Activated T-cell treated with anti-CD3 and anti-CD28 coated beads, Interleukin-2, amount 50 U/mL, for 72 hours (primary cell): ENCODE data around the gene CNKSR3. TPM values are rescaled to one million over a fixed set of nuclear protein-coding genes. Genes with fewer than 3 reads are reported as not detected.

Experiments
- ATAC-seq, 2 donors: fragments of 150-1000 bp; cut with Tn5 transposase; replicated peaks in 1 of 2; 2 replicates each; pipeline ENCODE4 v1.10.0; 2021; ENCODE audit warnings: moderate library complexity in 2 of 2, mild to moderate bottlenecking in 1 of 2
- DNase-seq, 2 donors: peaks; one replicate each; pipeline ENCODE4 v3.0.0; 2021 to 2022; ENCODE audit warnings: mixed read lengths in 1 of 2
- H3K27ac Mint-ChIP-seq: one replicate; pipeline ENCODE4 v1.8.0; 2022; ENCODE audit warnings: mild to moderate bottlenecking, moderate library complexity, mixed read lengths
- H3K27me3 Mint-ChIP-seq: one replicate; pipeline ENCODE4 v1.8.0; 2022; ENCODE audit warnings: low read depth, mixed read lengths
- H3K36me3 Mint-ChIP-seq, 2 donors: one replicate each; pipeline ENCODE4 v1.8.0; 2022; ENCODE audit warnings: mixed read lengths in 2 of 2, mild to moderate bottlenecking in 1 of 2; ENCODE audit not compliant: insufficient read depth in 2 of 2
- H3K4me1 Mint-ChIP-seq: one replicate; pipeline ENCODE4 v1.8.0; 2022; ENCODE audit warnings: low read depth, mixed read lengths
- H3K4me3 Mint-ChIP-seq, 2 donors: one replicate each; pipeline ENCODE4 v1.8.0; 2022; ENCODE audit warnings: mild to moderate bottlenecking in 2 of 2, mixed read lengths in 2 of 2, moderate library complexity in 2 of 2
- H3K9me3 Mint-ChIP-seq, 2 donors: one replicate each; pipeline ENCODE4 v1.8.0; 2022; ENCODE audit warnings: mixed read lengths in 2 of 2
- total RNA-seq, 2 donors: library from RNA; stranded (reverse); gene quantifications; one replicate each; pipeline ENCODE4 v1.2.3, GENCODE V29; 2022

CNKSR3 gene
- total RNA-seq, 2 donors from 2014 or later, result 0.07 to 0.12 TPM

- Mint-ChIP-seq H3K36me3 (no peaks in the 10 kb centered on the region), H3K4me1 (no peaks in the 10 kb centered on the region), H3K4me3 (no peak overlapping the region), H3K27me3 (no peaks in the 10 kb centered on the region), H3K27ac (no peak overlapping the region), H3K9me3 (no peaks in the 10 kb centered on the region)
- DNase-seq, result no peak
- ATAC-seq, result no peak
These were observed 27.2 kb upstream of the CNKSR3 start for GRCh38 chr6:154537511-154538325.

DNA sequence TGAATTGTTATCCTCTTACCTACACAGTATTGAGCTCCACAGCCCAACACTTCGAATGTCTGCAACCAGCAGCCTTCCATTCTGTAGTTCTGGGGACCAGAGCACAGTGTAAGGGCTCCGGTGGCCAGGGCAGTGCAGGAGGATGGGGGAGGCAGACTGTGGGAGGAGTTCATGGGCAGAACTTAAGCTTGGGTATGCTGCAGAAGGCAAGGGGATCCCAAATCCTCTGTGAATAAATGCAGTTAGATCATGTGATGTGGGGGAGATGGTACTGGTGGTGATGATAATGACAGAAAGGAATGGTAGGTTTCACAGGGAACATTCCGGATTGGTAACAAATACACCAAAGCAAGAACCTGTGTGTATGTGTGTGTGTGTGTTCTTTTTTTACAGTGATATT, 26.5 kb upstream of the CNKSR3 start:
- DNase-seq (no peak), ATAC-seq (no peak)
- Mint-ChIP-seq H3K4me3 (no peak overlapping the region), H3K36me3 (no peaks in the 10 kb centered on the region), H3K9me3 (no peaks in the 10 kb centered on the region), H3K27me3 (no peaks in the 10 kb centered on the region), H3K27ac (no peak overlapping the region), H3K4me1 (no peaks in the 10 kb centered on the region)

DNA sequence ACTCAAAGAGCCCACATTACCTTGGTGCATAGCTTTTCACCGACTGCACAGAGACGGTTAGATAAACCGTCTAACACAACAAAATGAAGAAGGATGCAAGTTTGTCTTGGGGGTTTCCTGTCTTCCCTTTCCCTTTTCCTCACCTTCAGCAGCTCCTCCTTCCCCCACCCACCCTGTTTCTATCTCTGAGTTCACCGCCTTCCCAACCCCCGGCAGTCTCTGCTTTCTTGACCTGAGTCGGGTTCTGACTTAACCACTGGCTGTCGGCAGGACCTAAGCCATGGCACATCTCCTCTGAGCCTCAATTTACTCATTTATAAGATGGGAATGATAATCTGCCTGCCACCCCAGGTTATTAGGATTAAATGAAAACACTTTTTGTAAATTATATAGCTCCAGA, 25.8 kb upstream of the CNKSR3 start:
- no peak for ATAC-seq

DNA sequence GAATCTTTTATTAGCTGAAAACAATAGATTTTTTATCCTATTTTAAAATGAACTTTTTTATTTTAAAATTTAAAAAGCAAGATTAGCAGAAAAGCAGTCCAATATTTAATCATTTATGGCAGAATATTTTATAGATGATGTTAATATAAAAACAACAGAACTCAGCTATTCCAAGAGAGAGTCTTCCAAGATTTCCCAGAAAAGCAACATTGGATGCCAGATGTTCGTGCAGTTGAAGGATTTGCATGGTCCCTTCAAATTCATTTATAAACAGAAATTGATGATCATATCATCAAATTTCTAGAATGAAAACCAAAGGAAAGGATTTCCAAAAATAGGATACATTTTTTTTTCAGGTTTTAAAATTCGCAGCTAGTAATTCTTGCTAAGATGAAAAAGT, 25.4 kb upstream of the CNKSR3 start:
- no peak for ATAC-seq
- Mint-ChIP-seq H3K27me3 (no peaks in the 10 kb centered on the region), H3K36me3 (no peaks in the 10 kb centered on the region), H3K27ac (no peak overlapping the region), H3K9me3 (no peaks in the 10 kb centered on the region), H3K4me1 (no peaks in the 10 kb centered on the region), H3K4me3 (no peak overlapping the region)
- no peak for DNase-seq

More for the DNA sequence above, 25.8 kb upstream of the CNKSR3 start:
- Mint-ChIP-seq H3K27me3 (no peaks in the 10 kb centered on the region), H3K4me3 (no peak overlapping the region), H3K9me3 (no peaks in the 10 kb centered on the region), H3K4me1 (no peaks in the 10 kb centered on the region), H3K27ac (no peak overlapping the region), H3K36me3 (no peaks in the 10 kb centered on the region)
- no peak for DNase-seq

- no peaks in the 10 kb centered on the region for H3K9me3 Mint-ChIP-seq
- ATAC-seq, result no peak
- no peaks in the 10 kb centered on the region for H3K4me1 Mint-ChIP-seq
- no peak overlapping the region for H3K27ac Mint-ChIP-seq
- H3K27me3 Mint-ChIP-seq, result no peaks in the 10 kb centered on the region
- no peaks in the 10 kb centered on the region for H3K36me3 Mint-ChIP-seq
- no peak overlapping the region for H3K4me3 Mint-ChIP-seq
- DNase-seq, result no peak
These were observed 24.7 kb upstream of the CNKSR3 start for GRCh38 chr6:154535147-154535546.

DNA sequence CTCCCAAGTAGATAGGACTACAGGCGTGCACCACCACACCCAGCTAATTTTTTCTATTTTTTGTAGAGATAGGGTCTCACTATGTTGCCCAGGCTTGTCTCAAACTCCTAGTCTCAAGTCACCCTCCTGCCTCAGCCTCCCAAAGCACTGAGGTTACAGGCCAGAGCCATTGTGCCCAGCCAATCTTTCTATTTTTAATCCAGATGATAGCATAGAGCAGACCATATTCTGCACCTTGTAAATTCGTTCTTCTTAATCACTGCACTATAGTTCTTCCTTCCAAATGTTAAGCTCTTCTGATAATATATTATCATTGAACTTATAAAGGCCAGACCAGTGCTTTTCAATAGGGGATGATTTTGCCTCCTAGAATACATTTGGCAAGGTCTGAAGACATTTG, 24.0 kb upstream of the CNKSR3 start:
- Mint-ChIP-seq H3K27me3 (no peaks in the 10 kb centered on the region), H3K4me1 (no peaks in the 10 kb centered on the region), H3K27ac (no peak overlapping the region), H3K36me3 (no peaks in the 10 kb centered on the region), H3K9me3 (no peaks in the 10 kb centered on the region), H3K4me3 (no peak overlapping the region)
- no peak for DNase-seq
- no peak for ATAC-seq

- no peaks in the 10 kb centered on the region for H3K27me3 Mint-ChIP-seq
- ATAC-seq (no peak), DNase-seq (no peak)
- H3K4me1 Mint-ChIP-seq, result no peaks in the 10 kb centered on the region
- H3K36me3 Mint-ChIP-seq, result peaks cover 2% of the 10 kb centered on the region in 2 donors
- H3K9me3 Mint-ChIP-seq, result peaks cover 2 to 3% of the 10 kb centered on the region in 2 donors
- H3K27ac Mint-ChIP-seq, result no peak overlapping the region
- no peak overlapping the region for H3K4me3 Mint-ChIP-seq
These were observed 21.9 kb upstream of the CNKSR3 start for GRCh38 chr6:154532426-154532825.

GRCh38 chr6:154529957-154530356, 19.5 kb upstream of the CNKSR3 start:
- Mint-ChIP-seq H3K9me3 (peaks cover 2 to 3% of the 10 kb centered on the region in 2 donors), H3K4me3 (no peak overlapping the region), H3K27me3 (no peaks in the 10 kb centered on the region), H3K36me3 (peaks cover 2% of the 10 kb centered on the region in 2 donors), H3K27ac (no peak overlapping the region), H3K4me1 (no peaks in the 10 kb centered on the region)
- DNase-seq (no peak), ATAC-seq (no peak)

DNA sequence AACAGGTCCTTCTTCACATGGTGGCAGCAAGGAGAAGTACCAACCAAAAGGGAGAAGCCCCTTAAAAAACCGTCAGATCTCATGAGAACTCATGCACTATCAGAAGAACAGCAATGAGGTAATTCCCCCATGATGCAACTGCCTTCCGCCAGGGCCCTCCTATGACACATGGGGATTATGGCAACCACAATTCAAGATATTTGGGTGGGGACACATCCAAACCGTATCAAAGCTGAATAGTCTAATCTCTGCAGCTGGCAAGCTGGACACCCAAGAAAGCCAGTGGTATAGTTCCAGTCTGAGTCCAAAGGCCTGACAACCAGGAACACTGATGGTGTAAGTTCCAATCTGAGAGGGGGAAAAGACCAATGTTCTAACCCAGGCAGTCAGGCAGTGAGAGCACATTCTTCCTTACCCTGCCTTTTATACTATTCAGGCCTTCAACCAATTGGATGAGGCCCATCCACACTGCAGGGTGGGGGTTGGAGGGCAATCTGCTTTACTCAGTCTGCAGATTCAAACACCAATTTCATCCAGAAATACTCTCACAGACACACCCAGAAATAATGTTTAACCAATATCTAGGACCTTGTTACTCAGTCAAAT, 17.9 kb upstream of the CNKSR3 start:
- Mint-ChIP-seq H3K27ac (no peak overlapping the region), H3K27me3 (no peaks in the 10 kb centered on the region), H3K9me3 (peaks cover 2 to 3% of the 10 kb centered on the region in 2 donors), H3K4me1 (no peaks in the 10 kb centered on the region), H3K4me3 (no peak overlapping the region), H3K36me3 (peaks cover 2% of the 10 kb centered on the region in 2 donors)
- no peak for ATAC-seq
- DNase-seq, result no peak

DNA sequence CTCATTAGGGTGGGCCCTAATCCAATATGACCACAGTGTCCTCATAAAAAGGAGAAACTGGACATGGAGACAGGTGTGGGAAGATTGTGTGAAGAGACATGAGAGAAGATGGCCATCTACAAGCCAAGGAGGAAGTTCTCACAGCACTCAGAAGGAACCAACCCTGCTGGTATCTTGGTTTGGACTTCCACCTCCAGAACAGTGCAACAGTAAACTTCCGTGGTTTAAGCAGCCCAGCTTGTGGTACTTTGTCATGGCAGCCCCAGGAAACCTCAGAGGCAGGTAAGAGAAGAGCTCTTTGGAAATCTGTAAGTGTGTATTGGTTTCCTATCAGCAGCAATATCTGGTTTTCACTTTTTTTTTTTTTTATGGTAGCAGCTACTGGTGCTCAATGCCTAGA, 16.5 kb upstream of the CNKSR3 start:
- H3K4me3 Mint-ChIP-seq, result no peak overlapping the region

DNA sequence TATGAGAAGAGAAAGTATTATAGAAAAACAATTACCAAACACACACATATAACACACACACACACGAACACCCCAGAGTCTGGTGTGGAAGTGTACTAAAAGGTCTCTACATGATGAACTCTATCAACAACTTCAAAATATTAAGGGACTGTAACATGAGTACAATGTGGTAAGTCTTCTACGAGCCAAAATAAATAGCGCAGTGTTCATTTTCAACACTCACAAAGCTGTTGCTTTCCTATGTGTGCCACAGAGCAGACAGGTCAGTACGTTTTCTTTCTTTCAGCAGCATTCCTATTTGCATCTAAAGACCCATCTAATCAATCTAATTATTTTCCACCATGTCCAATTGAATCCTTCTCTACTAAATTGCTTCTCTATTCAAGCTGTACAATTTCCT, 12.1 kb upstream of the CNKSR3 start:
- Mint-ChIP-seq H3K36me3 (no peaks in the 10 kb centered on the region), H3K9me3 (no peaks in the 10 kb centered on the region), H3K4me3 (no peak overlapping the region), H3K27ac (no peak overlapping the region), H3K4me1 (no peaks in the 10 kb centered on the region), H3K27me3 (peaks cover 13% of the 10 kb centered on the region)
- ATAC-seq (no peak), DNase-seq (no peak)

More for the DNA sequence above, 16.5 kb upstream of the CNKSR3 start:
- no peaks in the 10 kb centered on the region for H3K27me3 Mint-ChIP-seq
- peaks cover 2 to 3% of the 10 kb centered on the region in 2 donors for H3K9me3 Mint-ChIP-seq
- peaks cover 2% of the 10 kb centered on the region in 2 donors for H3K36me3 Mint-ChIP-seq
- no peak for DNase-seq
- no peak overlapping the region for H3K27ac Mint-ChIP-seq
- no peaks in the 10 kb centered on the region for H3K4me1 Mint-ChIP-seq
- no peak for ATAC-seq

GRCh38 chr6:154521412-154521811, 10.9 kb upstream of the CNKSR3 start:
- H3K27ac Mint-ChIP-seq, result no peak overlapping the region
- H3K9me3 Mint-ChIP-seq, result no peaks in the 10 kb centered on the region
- H3K4me3 Mint-ChIP-seq, result no peak overlapping the region
- H3K4me1 Mint-ChIP-seq, result no peaks in the 10 kb centered on the region
- ATAC-seq, result no peak
- no peaks in the 10 kb centered on the region for H3K36me3 Mint-ChIP-seq
- peaks cover 13% of the 10 kb centered on the region for H3K27me3 Mint-ChIP-seq
- DNase-seq, result no peak

- ATAC-seq (no peak), DNase-seq (no peak)
- Mint-ChIP-seq H3K9me3 (no peaks in the 10 kb centered on the region), H3K27ac (no peak overlapping the region), H3K27me3 (peaks cover 13% of the 10 kb centered on the region), H3K4me3 (no peak overlapping the region), H3K4me1 (no peaks in the 10 kb centered on the region), H3K36me3 (no peaks in the 10 kb centered on the region)
These were observed 9.8 kb upstream of the CNKSR3 start for GRCh38 chr6:154520280-154520679.

DNA sequence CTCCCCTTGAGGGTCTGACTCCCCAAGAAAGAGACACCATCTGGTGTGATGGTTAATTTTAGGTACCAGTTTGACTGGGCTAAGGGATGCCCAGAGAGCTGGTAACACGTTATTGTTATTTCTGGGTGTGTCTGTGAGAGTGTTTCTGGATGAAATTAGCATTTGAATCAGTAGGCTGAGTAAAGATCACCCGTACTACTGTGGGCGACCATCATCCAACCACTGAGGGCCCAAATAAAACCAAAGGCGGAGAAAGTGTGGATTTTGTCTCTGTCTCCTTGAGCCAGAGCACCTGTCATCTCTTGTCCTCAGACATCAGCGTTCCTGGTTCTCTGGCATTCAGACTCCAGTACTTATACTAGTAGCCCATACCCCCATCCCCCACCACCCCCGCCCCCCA, 7.9 kb upstream of the CNKSR3 start:
- ATAC-seq (no peak), DNase-seq (no peak)
- Mint-ChIP-seq H3K4me3 (no peak overlapping the region), H3K4me1 (no peaks in the 10 kb centered on the region), H3K27ac (no peak overlapping the region), H3K9me3 (no peaks in the 10 kb centered on the region), H3K36me3 (no peaks in the 10 kb centered on the region), H3K27me3 (peaks cover 15% of the 10 kb centered on the region)
